Common myeloid progenitor, CD34-positive (primary cell): ENCODE measurements around the gene FUZ.

Source experiments
- CTCF ChIA-PET: fragments of 350-600 bp; sonication (Branson Sonifier 250); formaldehyde crosslinking; loops from one replicate; lab custom pipeline; 2021; ENCODE audit warnings: antibody characterized with exemption; lab: Charles Lee
- POLR2A ChIA-PET: fragments of 350-600 bp; sonication (Branson Sonifier 250); formaldehyde crosslinking; loops from one replicate; lab custom pipeline; 2021; ENCODE audit warnings: antibody characterized with exemption; lab: Charles Lee
- DNase-seq, 3 donors: peaks; one replicate each; pipeline versions ENCODE4 v3.0.0 to v3.0.0-alpha.2; 2013
- H3K27ac ChIP-seq, 2 experiments: 1 replicate in 1 of 2; 2 replicates in 1 of 2; pipeline ENCODE4 v1.7.0; 2013; ENCODE audit warnings: inconsistent platforms in 2 of 2, low read length in 2 of 2, mild to moderate bottlenecking in 2 of 2, low read depth in 1 of 2, moderate library complexity in 1 of 2; ENCODE audit not compliant: severe bottlenecking in 2 of 2, insufficient read depth in 1 of 2, poor library complexity in 1 of 2
- H3K27me3 ChIP-seq, 5 experiments: replicated peaks in 2 of 5; 1 replicate in 3 of 5; 2 replicates in 2 of 5; pipeline versions ENCODE4 v1.6.1 to v1.7.0; 2013; ENCODE audit warnings: low read length in 4 of 5, mild to moderate bottlenecking in 2 of 5, moderate library complexity in 2 of 5, inconsistent platforms in 1 of 5; ENCODE audit not compliant: insufficient read depth in 5 of 5, control insufficient read depth in 4 of 5
- H3K36me3 ChIP-seq, 4 experiments: 1 replicate in 2 of 4; 2 replicates in 2 of 4; pipeline versions ENCODE4 v1.6.1 to v1.7.0; 2013; ENCODE audit warnings: low read length in 3 of 4, control low read depth in 1 of 4, mild to moderate bottlenecking in 1 of 4; ENCODE audit not compliant: control insufficient read depth in 4 of 4, insufficient read depth in 4 of 4
- H3K4me1 ChIP-seq, 4 experiments: 1 replicate in 3 of 4; 2 replicates in 1 of 4; pipeline versions ENCODE4 v1.6.1 to v1.7.1; 2013; ENCODE audit warnings: low read length in 3 of 4, mild to moderate bottlenecking in 3 of 4, control low read depth in 1 of 4, inconsistent platforms in 1 of 4, moderate library complexity in 1 of 4; ENCODE audit not compliant: control insufficient read depth in 4 of 4, insufficient read depth in 4 of 4; ENCODE audit errors: control extremely low read depth in 1 of 4
- H3K4me3 ChIP-seq, 7 experiments: 1 replicate in 4 of 7; 2 replicates in 3 of 7; pipeline versions ENCODE4 v1.5.1 to v1.7.0; 2013; ENCODE audit warnings: mild to moderate bottlenecking in 7 of 7, low read length in 6 of 7, moderate library complexity in 6 of 7, inconsistent platforms in 2 of 7, low read depth in 2 of 7, control low read depth in 1 of 7; ENCODE audit not compliant: insufficient read depth in 4 of 7, control insufficient read depth in 1 of 7; ENCODE audit errors: extremely low read depth in 1 of 7
- H3K9me3 ChIP-seq, 5 experiments: 1 replicate in 4 of 5; 2 replicates in 1 of 5; pipeline versions ENCODE4 v1.6.1 to v1.7.1; 2013; ENCODE audit warnings: low read length in 4 of 5, mild to moderate bottlenecking in 2 of 5, inconsistent platforms in 1 of 5, low read depth in 1 of 5, moderate library complexity in 1 of 5; ENCODE audit not compliant: control insufficient read depth in 4 of 5, insufficient read depth in 2 of 5; ENCODE audit errors: control extremely low read depth in 1 of 5
- WGBS: methylation state at CpG from one replicate; pipeline ENCODE4 v1.1.5; 2013; ENCODE audit not compliant: insufficient coverage; 5-methylcytosine and 5-hydroxymethylcytosine counted together

The FUZ gene

GRCh38 chr19:49850221-49850486 lies 37.1 kb upstream of the FUZ start:
- Histone ChIP-seq H3K27me3 (no peaks in the 10 kb centered on the region), H3K27ac (peak overlapping the region; percentile 90 to 93), H3K4me1 (peaks cover 7 to 38% (median 29%) of the 10 kb centered on the region in 4 experiments), H3K4me3 (peak overlapping the region in 6 of 7 experiments; percentile 62 to 89 (median 83)), H3K9me3 (peaks cover 0 to 6% (median 0%) of the 10 kb centered on the region in 5 experiments), H3K36me3 (peaks cover 0 to 9% (median 5%) of the 10 kb centered on the region in 4 experiments)
- CTCF ChIA-PET, result interaction anchor here (0.9 to 2.7 kb wide), 7 partner anchors 14 to 81 kb away, joined by 3 to 11 read pairs (median 4); partner anchors contain the start of gene FUZ
- POLR2A ChIA-PET, result interaction anchor here (0.6 to 2.1 kb wide), 6 partner anchors 14 to 84 kb away, joined by 3 to 9 read pairs (median 5); partner anchors contain the start of genes AKT1S1, FUZ, PNKP and TBC1D17
- 95% methylated on average over 4 of the region's 12 CpGs for WGBS
- DNase-seq, result no peak

GRCh38 chr19:49849433-49850220 lies 36.5 kb upstream of the FUZ start:
- Histone ChIP-seq H3K4me3 (peak overlapping the region in 5 of 7 experiments; percentile 77 to 89 (median 84)), H3K36me3 (peaks cover 0 to 5% (median 2%) of the 10 kb centered on the region in 4 experiments), H3K27me3 (no peaks in the 10 kb centered on the region), H3K4me1 (peaks cover 7 to 38% (median 29%) of the 10 kb centered on the region in 4 experiments), H3K9me3 (peaks cover 0 to 6% (median 0%) of the 10 kb centered on the region in 5 experiments), H3K27ac (peak overlapping the region in 1 of 2 experiments; percentile 93)
- no peak for DNase-seq
- 93% methylated on average over 15 of the region's 15 CpGs for WGBS
- ChIA-PET CTCF (interaction anchor here (1.1 to 2.7 kb wide), 5 partner anchors 15 to 80 kb away, joined by 3 to 11 read pairs (median 4); no protein-coding TSS in a partner anchor), POLR2A (interaction anchor here (0.6 to 2.1 kb wide), 3 partner anchors 18 to 83 kb away, joined by 3 to 9 read pairs (median 3); partner anchors contain the start of genes FUZ and PNKP)

GRCh38 chr19:49848938-49849337 lies 35.8 kb upstream of the FUZ start:
- ChIA-PET POLR2A (no interaction called here), CTCF (interaction anchor here (1.1 to 2.7 kb wide), 4 partner anchors 15 to 41 kb away, joined by 3 to 11 read pairs (median 5); no protein-coding TSS in a partner anchor)
- H3K27me3 ChIP-seq, result no peaks in the 10 kb centered on the region
- WGBS, result 100% methylated on average over 1 of the region's 3 CpGs
- peaks cover 7 to 38% (median 29%) of the 10 kb centered on the region in 4 experiments for H3K4me1 ChIP-seq
- H3K9me3 ChIP-seq, result peaks cover 0 to 6% (median 0%) of the 10 kb centered on the region in 5 experiments
- DNase-seq, result no peak
- no peak overlapping the region for H3K4me3 ChIP-seq
- no peak overlapping the region for H3K27ac ChIP-seq
- no peaks in the 10 kb centered on the region for H3K36me3 ChIP-seq

- CTCF ChIA-PET, result interaction anchor here (0.6 to 1.6 kb wide), 6 partner anchors 12 to 84 kb away, joined by 3 to 5 read pairs (median 3); no protein-coding TSS in a partner anchor
- POLR2A ChIA-PET, result no interaction called here
- 81% methylated on average over 8 of the region's 10 CpGs for WGBS
- H3K27ac ChIP-seq, result no peak overlapping the region
- no peaks in the 10 kb centered on the region for H3K36me3 ChIP-seq
- H3K4me1 ChIP-seq, result peaks cover 7 to 34% (median 29%) of the 10 kb centered on the region in 4 experiments
- no peak overlapping the region for H3K4me3 ChIP-seq
- no peaks in the 10 kb centered on the region for H3K27me3 ChIP-seq
- peaks cover 0 to 6% (median 0%) of the 10 kb centered on the region in 5 experiments for H3K9me3 ChIP-seq
- peak; percentile 70 to 90 (median 85) for DNase-seq
Observed at GRCh38 chr19:49847731-49848696, 34.9 kb upstream of the FUZ start.

GRCh38 chr19:49846408-49846807 lies 33.3 kb upstream of the FUZ start:
- ChIA-PET POLR2A (no interaction called here), CTCF (interaction anchor here (1.1 kb wide), 1 partner anchor 19 kb away, joined by 3 read pairs; no protein-coding TSS in a partner anchor)
- H3K27ac ChIP-seq, result no peak overlapping the region
- H3K36me3 ChIP-seq, result no peaks in the 10 kb centered on the region
- DNase-seq, result no peak
- no peaks in the 10 kb centered on the region for H3K27me3 ChIP-seq
- no peak overlapping the region for H3K4me3 ChIP-seq
- WGBS, result 84% methylated on average over 2 of the region's 5 CpGs
- peaks cover 3 to 23% (median 18%) of the 10 kb centered on the region in 4 experiments for H3K4me1 ChIP-seq
- peaks cover 0 to 6% (median 0%) of the 10 kb centered on the region in 5 experiments for H3K9me3 ChIP-seq

GRCh38 chr19:49845414-49845813 lies 32.3 kb upstream of the FUZ start:
- ChIA-PET POLR2A (no interaction called here), CTCF (interaction anchor here (1.4 kb wide), 1 partner anchor 35 kb away, joined by 3 read pairs; no protein-coding TSS in a partner anchor)
- H3K4me3 ChIP-seq, result no peak overlapping the region
- peaks cover 0 to 7% (median 7%) of the 10 kb centered on the region in 4 experiments for H3K36me3 ChIP-seq
- no peak for DNase-seq
- H3K27me3 ChIP-seq, result no peaks in the 10 kb centered on the region
- peaks cover 3 to 21% (median 16%) of the 10 kb centered on the region in 4 experiments for H3K4me1 ChIP-seq
- H3K9me3 ChIP-seq, result peaks cover 0 to 6% (median 0%) of the 10 kb centered on the region in 5 experiments
- 86% methylated on average over 3 of the region's 3 CpGs for WGBS
- no peak overlapping the region for H3K27ac ChIP-seq
